ENCODE measurements around the gene CWF19L2.

Gene CWF19L2

DNA sequence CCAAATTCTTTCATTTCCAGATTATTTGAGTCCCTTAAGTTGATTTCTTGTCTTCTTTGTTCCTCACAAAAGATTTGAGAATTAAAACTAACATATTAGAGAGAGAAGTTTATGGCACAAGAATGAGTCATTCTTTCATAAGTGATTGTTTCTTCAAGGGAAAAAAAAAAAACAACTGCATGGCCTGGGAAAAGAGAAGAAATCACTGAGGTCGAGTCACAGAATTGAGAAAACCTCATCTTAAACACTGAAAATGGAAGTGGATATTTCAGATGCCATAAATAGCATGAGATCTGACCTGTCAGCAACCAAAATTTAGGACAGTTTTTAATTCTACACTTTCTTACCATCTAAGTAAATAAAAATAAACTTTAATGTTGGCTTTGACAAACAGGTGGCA is 87.2 kb downstream of the CWF19L2 start:
- Histone ChIP-seq H3K4me3 (ENCODE audit: low read depth in 1 of 2, low read length in 2 of 2) (no peak overlapping the region), H3K4me2 (ENCODE audit: insufficient read depth, low read length) (no peak overlapping the region), H4K20me1 (ENCODE audit: insufficient read depth, low read length) (no peaks in the 10 kb centered on the region), H3K9ac (ENCODE audit: low read depth, low read length) (no peak overlapping the region), H3K27me3 (ENCODE audit: insufficient read depth, low read length, poor library complexity) (no peaks in the 10 kb centered on the region), H3K79me2 (ENCODE audit: insufficient read depth, low read length) (no peaks in the 10 kb centered on the region), H3K27ac (ENCODE audit: low read length) (no peak overlapping the region), H2AFZ (ENCODE audit: low read depth, low read length) (no peak overlapping the region), H3K9me3 (ENCODE audit: insufficient read depth, low read length, severe bottlenecking) (no peaks in the 10 kb centered on the region), H3K4me1 (ENCODE audit: insufficient read depth, low read length) (no peaks in the 10 kb centered on the region), H3K36me3 (ENCODE audit: insufficient read depth, low read length) (no peaks in the 10 kb centered on the region)
- DNase-seq (no peak), ATAC-seq (ENCODE audit: insufficient read depth, low read depth) (no peak)
- no peak for TF ChIP-seq EZH2 (IDR thresholded peaks at IDR 0.05; ENCODE audit: borderline replicate concordance, low read depth, low read length, severe bottlenecking)
- TF ChIP-seq, protein P1, sequence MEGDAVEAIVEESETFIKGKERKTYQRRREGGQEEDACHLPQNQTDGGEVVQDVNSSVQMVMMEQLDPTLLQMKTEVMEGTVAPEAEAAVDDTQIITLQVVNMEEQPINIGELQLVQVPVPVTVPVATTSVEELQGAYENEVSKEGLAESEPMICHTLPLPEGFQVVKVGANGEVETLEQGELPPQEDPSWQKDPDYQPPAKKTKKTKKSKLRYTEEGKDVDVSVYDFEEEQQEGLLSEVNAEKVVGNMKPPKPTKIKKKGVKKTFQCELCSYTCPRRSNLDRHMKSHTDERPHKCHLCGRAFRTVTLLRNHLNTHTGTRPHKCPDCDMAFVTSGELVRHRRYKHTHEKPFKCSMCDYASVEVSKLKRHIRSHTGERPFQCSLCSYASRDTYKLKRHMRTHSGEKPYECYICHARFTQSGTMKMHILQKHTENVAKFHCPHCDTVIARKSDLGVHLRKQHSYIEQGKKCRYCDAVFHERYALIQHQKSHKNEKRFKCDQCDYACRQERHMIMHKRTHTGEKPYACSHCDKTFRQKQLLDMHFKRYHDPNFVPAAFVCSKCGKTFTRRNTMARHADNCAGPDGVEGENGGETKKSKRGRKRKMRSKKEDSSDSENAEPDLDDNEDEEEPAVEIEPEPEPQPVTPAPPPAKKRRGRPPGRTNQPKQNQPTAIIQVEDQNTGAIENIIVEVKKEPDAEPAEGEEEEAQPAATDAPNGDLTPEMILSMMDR (IDR thresholded peaks at IDR 0.05; ENCODE audit: borderline replicate concordance, extremely low read depth, low read length, poor library complexity, severe bottlenecking): no peak

DNA sequence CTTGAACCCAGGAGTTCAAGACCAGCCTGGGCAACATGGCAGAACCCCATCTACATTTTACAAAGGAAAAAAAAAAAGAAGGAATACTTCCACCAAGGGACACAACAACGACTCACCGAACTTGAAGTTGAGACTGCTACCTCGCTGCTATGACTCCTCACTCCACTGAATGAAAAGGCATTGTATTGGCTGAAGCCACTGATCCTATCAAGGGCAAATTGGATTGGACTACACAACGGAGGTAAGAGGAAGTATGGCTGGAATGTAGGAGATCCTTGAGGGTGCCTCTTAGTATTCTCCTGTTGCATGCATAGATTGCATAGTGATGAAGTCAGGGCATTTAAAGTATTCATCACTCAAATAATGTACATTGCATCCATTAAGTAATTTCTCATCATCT is 97.9 kb downstream of the CWF19L2 start:
- Histone ChIP-seq H2AFZ (ENCODE audit: low read depth, low read length) (no peak overlapping the region), H3K9ac (ENCODE audit: low read depth, low read length) (no peak overlapping the region), H3K4me1 (ENCODE audit: insufficient read depth, low read length) (no peaks in the 10 kb centered on the region), H4K20me1 (ENCODE audit: insufficient read depth, low read length) (no peaks in the 10 kb centered on the region), H3K36me3 (ENCODE audit: insufficient read depth, low read length) (no peaks in the 10 kb centered on the region; the same call in 1 of the 2 replicates), H3K4me3 (ENCODE audit: low read depth in 1 of 2, low read length in 2 of 2) (no peak overlapping the region), H3K27ac (ENCODE audit: low read length) (no peak overlapping the region), H3K9me3 (ENCODE audit: insufficient read depth, low read length, severe bottlenecking) (no peaks in the 10 kb centered on the region), H3K79me2 (ENCODE audit: insufficient read depth, low read length) (no peaks in the 10 kb centered on the region), H3K27me3 (ENCODE audit: insufficient read depth, low read length, poor library complexity) (no peaks in the 10 kb centered on the region), H3K4me2 (ENCODE audit: insufficient read depth, low read length) (no peak overlapping the region)
- DNase-seq: no peak
- no peak for ATAC-seq (ENCODE audit: insufficient read depth, low read depth)
- TF ChIP-seq, protein P1 (IDR thresholded peaks at IDR 0.05; ENCODE audit: borderline replicate concordance, extremely low read depth, low read length, poor library complexity, severe bottlenecking): no peak
- no peak for TF ChIP-seq EZH2 (IDR thresholded peaks at IDR 0.05; ENCODE audit: borderline replicate concordance, low read depth, low read length, severe bottlenecking)

DNA sequence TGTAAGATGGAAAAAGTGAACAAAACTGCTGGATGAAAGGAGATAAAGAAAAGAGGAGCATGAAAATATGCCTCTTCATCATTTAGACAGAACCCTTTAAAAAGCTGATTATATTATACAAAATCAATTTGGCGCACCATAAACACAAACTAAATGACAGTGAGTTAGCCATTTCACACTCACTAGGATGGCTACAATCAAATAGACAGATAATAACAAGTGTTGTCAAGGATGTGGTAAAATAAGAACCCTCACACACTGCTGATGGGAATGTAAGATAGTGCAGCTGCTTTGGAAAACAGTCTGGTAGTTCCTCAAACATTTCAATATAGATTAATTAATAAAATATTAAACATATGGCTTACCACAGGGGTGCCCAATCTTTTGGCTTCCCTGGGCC is 99.7 kb downstream of the CWF19L2 start:
- Histone ChIP-seq H3K4me2 (ENCODE audit: insufficient read depth, low read length) (no peak overlapping the region), H3K9ac (ENCODE audit: low read depth, low read length) (no peak overlapping the region), H2AFZ (ENCODE audit: low read depth, low read length) (no peak overlapping the region), H3K27me3 (ENCODE audit: insufficient read depth, low read length, poor library complexity) (no peaks in the 10 kb centered on the region), H3K9me3 (ENCODE audit: insufficient read depth, low read length, severe bottlenecking) (no peaks in the 10 kb centered on the region), H4K20me1 (ENCODE audit: insufficient read depth, low read length) (no peaks in the 10 kb centered on the region), H3K4me1 (ENCODE audit: insufficient read depth, low read length) (no peaks in the 10 kb centered on the region), H3K79me2 (ENCODE audit: insufficient read depth, low read length) (no peaks in the 10 kb centered on the region), H3K36me3 (ENCODE audit: insufficient read depth, low read length) (peaks cover 4% of the 10 kb centered on the region; the same call in 1 of the 2 replicates), H3K27ac (ENCODE audit: low read length) (no peak overlapping the region), H3K4me3 (ENCODE audit: low read depth in 1 of 2, low read length in 2 of 2) (no peak overlapping the region)
- ATAC-seq (ENCODE audit: insufficient read depth, low read depth) (peak; percentile 24; the same call in 1 of the 3 replicates), DNase-seq (no peak)
- TF ChIP-seq, protein P1 (IDR thresholded peaks at IDR 0.05; ENCODE audit: borderline replicate concordance, extremely low read depth, low read length, poor library complexity, severe bottlenecking): no peak
- no peak for TF ChIP-seq EZH2 (IDR thresholded peaks at IDR 0.05; ENCODE audit: borderline replicate concordance, low read depth, low read length, severe bottlenecking)

DNA sequence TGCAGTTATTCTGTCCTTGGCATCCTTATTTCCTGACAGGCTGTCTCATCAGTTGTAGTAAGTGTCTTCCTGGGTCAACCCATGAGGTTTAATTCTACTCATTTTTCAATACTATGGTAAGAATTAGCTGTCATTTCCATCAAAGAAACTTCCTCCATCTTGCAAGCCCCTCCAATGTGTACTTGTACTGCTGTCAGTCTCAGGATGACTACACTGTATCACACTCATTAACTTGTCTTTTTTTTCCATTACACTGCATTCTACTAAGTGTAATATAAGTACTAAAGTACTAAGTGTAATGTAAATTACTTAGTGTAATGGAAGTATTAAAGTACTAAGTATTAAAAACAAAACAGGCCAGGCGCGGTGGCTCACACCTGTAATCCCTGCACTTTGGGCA is 102.8 kb downstream of the CWF19L2 start:
- H3K27ac ChIP-seq (ENCODE audit: low read length): no peak overlapping the region
- no peak overlapping the region for H3K4me3 ChIP-seq (ENCODE audit: low read depth in 1 of 2, low read length in 2 of 2)
- no peaks in the 10 kb centered on the region for H3K79me2 ChIP-seq (ENCODE audit: insufficient read depth, low read length)
- no peak overlapping the region for H2AFZ ChIP-seq (ENCODE audit: low read depth, low read length)
- no peak overlapping the region for H3K9ac ChIP-seq (ENCODE audit: low read depth, low read length)
- H3K4me2 ChIP-seq (ENCODE audit: insufficient read depth, low read length): no peak overlapping the region
- H3K9me3 ChIP-seq (ENCODE audit: insufficient read depth, low read length, severe bottlenecking): no peaks in the 10 kb centered on the region
- DNase-seq (no peak), ATAC-seq (ENCODE audit: insufficient read depth, low read depth) (no peak)
- H3K27me3 ChIP-seq (ENCODE audit: insufficient read depth, low read length, poor library complexity): no peaks in the 10 kb centered on the region
- peaks cover 24% of the 10 kb centered on the region for H3K36me3 ChIP-seq (ENCODE audit: insufficient read depth, low read length)
- no peaks in the 10 kb centered on the region for H4K20me1 ChIP-seq (ENCODE audit: insufficient read depth, low read length)
- no peaks in the 10 kb centered on the region for H3K4me1 ChIP-seq (ENCODE audit: insufficient read depth, low read length)
- no peak for TF ChIP-seq EZH2 (IDR thresholded peaks at IDR 0.05; ENCODE audit: borderline replicate concordance, low read depth, low read length, severe bottlenecking)
- TF ChIP-seq, protein P1 (IDR thresholded peaks at IDR 0.05; ENCODE audit: borderline replicate concordance, extremely low read depth, low read length, poor library complexity, severe bottlenecking): no peak

Measured in DND-41 (cell line).